Pancreas (tissue), 10 donors: ENCODE measurements around the gene CRLF1. TPM values are rescaled to one million over a fixed set of nuclear protein-coding genes. Genes with fewer than 3 reads are reported as not detected.
A peak's percentile ranks its signal among the peaks of the same experiment; 100 is the strongest.

Experiments used
- ATAC-seq, 4 donors: fragments of 200-7000 bp; cut with Tn5 transposase; one replicate each; pipeline versions ENCODE4 v1.8.0 to v1.9.1; 2020; ENCODE audit warnings: mild to moderate bottlenecking in 4 of 4, moderate library complexity in 4 of 4
- DNase-seq, 6 donors: peaks; one replicate each; pipeline ENCODE4 v3.0.0-alpha.2; 2020
- FAIRE-seq: peaks from 2 replicates; lab custom pipeline; 2012; peaks lifted over from hg19 to GRCh38; lab: Jason Lieb, UNC
- H3K27ac ChIP-seq, 4 donors: fragments of 200-600 bp; sonication (generic); 1 replicate in 3 of 4; 2 replicates in 1 of 4; pipeline versions ENCODE4 v1.5.0 to v1.8.0; 2020
- H3K27me3 ChIP-seq, 4 donors: fragments of 200-600 bp; one replicate each; pipeline ENCODE4 v1.8.0; 2021
- H3K36me3 ChIP-seq, 3 donors: fragments of 200-600 bp; sonication (generic) in 1 of 3; one replicate each; pipeline versions ENCODE4 v1.5.0 to v1.8.0; 2020 to 2021
- H3K4me1 ChIP-seq, 3 donors: fragments of 200-600 bp; one replicate each; pipeline ENCODE4 v1.8.0; 2021
- H3K4me3 ChIP-seq, 4 donors: fragments of 200-600 bp; sonication (generic) in 2 of 4; one replicate each; pipeline versions ENCODE4 v1.5.0 to v1.8.0; 2020 to 2021
- H3K9me3 ChIP-seq, 4 donors: fragments of 200-600 bp; one replicate each; pipeline ENCODE4 v1.8.0; 2021
- CTCF ChIP-seq, 4 donors: fragments of 200-600 bp; sonication (generic) in 3 of 4; IDR thresholded peaks; one replicate each; pipeline versions ENCODE4 v1.5.0 to v1.8.0; 2021; ENCODE audit warnings: antibody characterized with exemption in 4 of 4
- WGBS, 2 donors: extraction: QIAGEN DNeasy Blood & Tissue Kit; methylation state at CpG; one replicate each; pipeline ENCODE4 v1.1.7; 2013; 5-methylcytosine and 5-hydroxymethylcytosine counted together
- intact Hi-C, 3 donors: fragments of 100-400 bp; cut with DNase I; formaldehyde crosslinking; loops; one replicate each; pipeline versions ENCODE4 v1.11.1 to v1.14.2; 2022
- polyA plus RNA-seq, 2 donors: library from polyadenylated mRNA; stranded (reverse); fragments of 200-250 nt; gene quantifications; one replicate each; pipeline ENCODE4 v1.2.3, GENCODE V29; 2013
- total RNA-seq, 6 donors: library from RNA; stranded (reverse); fragmentation: NEBNext Ultra II Directional in 4 of 6; extraction: Animal tissue kit (Norgen Biotek cat#: 25700) in 4 of 6; gene quantifications; one replicate each; pipeline versions ENCODE4 v1.2.1 to v1.2.4, GENCODE V29; 2021 to 2023
- donor health status: healthy with polysubstance abuse.
- donor health status: DM: no; HTN: no; CAD: no; lungs with moderate emphysema.
- donor health status: DM: no; HTN: no; CAD: no.
- donor health status: control.
- donor health status: control.
- donor health status: Bipolar disorder and iron deficiency.
- donor health status: DM: yes; HTN: yes; CAD: no.
- donor health status: DM: no; HTN: no; CAD: no.
- donor health status: DM: no; HTN: no; CAD: no.
- donor health status: DM: yes; HTN: yes; CAD: no.

CRLF1 gene
- total and polyA plus RNA-seq, 8 donors = 0.87 to 20.3 (median 6.1) TPM

- intact Hi-C loops = no loop called here
- Histone ChIP-seq H3K4me1 (peaks cover 0 to 12% (median 0%) of the 10 kb centered on the region in 3 donors), H3K36me3 (no peaks in the 10 kb centered on the region), H3K27ac (no peak overlapping the region), H3K4me3 (no peak overlapping the region), H3K27me3 (peaks cover 0 to 29% (median 11%) of the 10 kb centered on the region in 4 donors), H3K9me3 (no peaks in the 10 kb centered on the region)
- TF ChIP-seq CTCF (IDR thresholded peaks at IDR 0.05) = no peak
- 3% methylated on average over 66 to 68 of the region's 68 CpGs for WGBS, 2 donors
- FAIRE-seq = no peak
- DNase-seq = no peak
- no peak for ATAC-seq
These were observed 865 bp upstream of the CRLF1 start for GRCh38 chr19:18607226-18608101.

- 3 to 4% methylated on average over 51 to 65 of the region's 65 CpGs for WGBS, 2 donors
- ATAC-seq (no peak), FAIRE-seq (no peak), DNase-seq (no peak)
- Histone ChIP-seq H3K27me3 (peaks cover 0 to 29% (median 6%) of the 10 kb centered on the region in 4 donors), H3K9me3 (no peaks in the 10 kb centered on the region), H3K27ac (no peak overlapping the region), H3K4me1 (peaks cover 0 to 5% (median 0%) of the 10 kb centered on the region in 3 donors), H3K36me3 (no peaks in the 10 kb centered on the region), H3K4me3 (peak overlapping the region in 2 of 4 donors; percentile 5 to 16)
- intact Hi-C loops = no loop called here
- no peak for TF ChIP-seq CTCF (IDR thresholded peaks at IDR 0.05)
These were observed 886 bp downstream of the CRLF1 start for GRCh38 chr19:18605546-18606280.

- 9 to 12% methylated on average over 17 of the region's 17 CpGs for whole genome bisulfite sequencing, 2 donors
- H3K27me3 ChIP-seq = peaks cover 0 to 28% (median 5%) of the 10 kb centered on the region in 4 donors
- DNase-seq = no peak
- H3K4me1 ChIP-seq = peaks cover 0 to 5% (median 0%) of the 10 kb centered on the region in 3 donors
- FAIRE-seq = no peak
- H3K27ac ChIP-seq = no peak overlapping the region
- no peak overlapping the region for H3K4me3 ChIP-seq
- TF ChIP-seq CTCF (IDR thresholded peaks at IDR 0.05) = no peak
- no peaks in the 10 kb centered on the region for H3K9me3 ChIP-seq
- ATAC-seq = no peak
- no peaks in the 10 kb centered on the region for H3K36me3 ChIP-seq
- intact Hi-C loops = no loop called here
These were observed 1.4 kb downstream of the CRLF1 start for GRCh38 chr19:18605196-18605545.

GRCh38 chr19:18604820-18605159 lies 1.8 kb downstream of the CRLF1 start:
- no peaks in the 10 kb centered on the region for H3K9me3 ChIP-seq
- DNase-seq (no peak), ATAC-seq (no peak), FAIRE-seq (no peak)
- 16 to 17% methylated on average over 10 of the region's 10 CpGs for WGBS, 2 donors
- intact Hi-C loops = no loop called here
- H3K36me3 ChIP-seq = no peaks in the 10 kb centered on the region
- H3K27me3 ChIP-seq = peaks cover 0 to 24% (median 5%) of the 10 kb centered on the region in 4 donors
- no peak overlapping the region for H3K4me3 ChIP-seq
- TF ChIP-seq CTCF (IDR thresholded peaks at IDR 0.05) = no peak
- H3K4me1 ChIP-seq = peaks cover 0 to 5% (median 0%) of the 10 kb centered on the region in 3 donors
- H3K27ac ChIP-seq = no peak overlapping the region
